Nephron (organoid): Measurements from ENCODE around the gene KAZN.

Experiments used
- H3K27ac Mint-ChIP-seq, 3 experiments: 2 replicates each; pipeline ENCODE4 v1.8.0; 2020; ENCODE audit warnings: mixed read lengths in 3 of 3, mild to moderate bottlenecking in 2 of 3, moderate library complexity in 1 of 3
- H3K27me3 Mint-ChIP-seq: 2 replicates; pipeline ENCODE4 v1.8.0; 2021; ENCODE audit warnings: low read depth, mild to moderate bottlenecking, moderate library complexity, mixed read lengths
- H3K36me3 Mint-ChIP-seq: 2 replicates; pipeline ENCODE4 v1.8.0; 2020; ENCODE audit warnings: low read depth, mixed read lengths
- H3K4me1 Mint-ChIP-seq: 2 replicates; pipeline ENCODE4 v1.8.0; 2020; ENCODE audit warnings: mixed read lengths
- H3K4me3 Mint-ChIP-seq, 3 experiments: 2 replicates each; pipeline ENCODE4 v1.8.0; 2020; ENCODE audit warnings: mild to moderate bottlenecking in 3 of 3, mixed read lengths in 3 of 3, moderate library complexity in 2 of 3
- H3K9me3 Mint-ChIP-seq: 2 replicates; pipeline ENCODE4 v1.8.0; 2020; ENCODE audit warnings: mixed read lengths
- TF ChIP-seq, protein P1 (sequence below), 3 experiments: fragments of 200-600 bp; sonication (generic); IDR thresholded peaks; one replicate each; pipeline ENCODE4 v1.5.0; 2021; ENCODE audit warnings: antibody characterized with exemption in 3 of 3; ENCODE audit not compliant: unreplicated experiment in 3 of 3

KAZN gene

DNA sequence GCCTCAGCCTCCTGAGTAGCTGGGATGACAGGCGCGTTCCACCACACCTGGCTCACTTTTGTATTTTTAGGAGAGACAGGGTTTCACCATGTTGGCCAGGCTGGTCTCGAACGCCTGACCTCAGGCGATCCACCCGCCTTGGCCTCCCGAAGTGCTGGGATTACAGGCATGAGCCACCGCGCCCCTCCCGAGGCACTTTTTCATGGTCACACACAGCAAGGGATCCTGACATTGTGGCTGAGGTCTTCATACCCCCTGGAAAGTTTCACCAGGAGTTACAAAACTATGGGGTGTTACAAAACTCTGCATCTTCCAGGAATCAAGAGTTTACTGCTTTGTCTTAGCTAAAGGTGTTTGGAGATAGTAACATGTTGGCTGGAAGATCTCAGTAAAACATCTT is 320.8 kb downstream of the KAZN start:
- Mint-ChIP-seq H3K27ac (no peak overlapping the region), H3K4me1 (peaks cover 6% of the 10 kb centered on the region), H3K4me3 (no peak overlapping the region), H3K27me3 (peaks cover 3% of the 10 kb centered on the region), H3K9me3 (no peaks in the 10 kb centered on the region), H3K36me3 (no peaks in the 10 kb centered on the region)
- TF ChIP-seq, protein P1, sequence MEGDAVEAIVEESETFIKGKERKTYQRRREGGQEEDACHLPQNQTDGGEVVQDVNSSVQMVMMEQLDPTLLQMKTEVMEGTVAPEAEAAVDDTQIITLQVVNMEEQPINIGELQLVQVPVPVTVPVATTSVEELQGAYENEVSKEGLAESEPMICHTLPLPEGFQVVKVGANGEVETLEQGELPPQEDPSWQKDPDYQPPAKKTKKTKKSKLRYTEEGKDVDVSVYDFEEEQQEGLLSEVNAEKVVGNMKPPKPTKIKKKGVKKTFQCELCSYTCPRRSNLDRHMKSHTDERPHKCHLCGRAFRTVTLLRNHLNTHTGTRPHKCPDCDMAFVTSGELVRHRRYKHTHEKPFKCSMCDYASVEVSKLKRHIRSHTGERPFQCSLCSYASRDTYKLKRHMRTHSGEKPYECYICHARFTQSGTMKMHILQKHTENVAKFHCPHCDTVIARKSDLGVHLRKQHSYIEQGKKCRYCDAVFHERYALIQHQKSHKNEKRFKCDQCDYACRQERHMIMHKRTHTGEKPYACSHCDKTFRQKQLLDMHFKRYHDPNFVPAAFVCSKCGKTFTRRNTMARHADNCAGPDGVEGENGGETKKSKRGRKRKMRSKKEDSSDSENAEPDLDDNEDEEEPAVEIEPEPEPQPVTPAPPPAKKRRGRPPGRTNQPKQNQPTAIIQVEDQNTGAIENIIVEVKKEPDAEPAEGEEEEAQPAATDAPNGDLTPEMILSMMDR (IDR thresholded peaks at IDR 0.05; ENCODE audit: unreplicated experiment in 3 of 3): no peak

DNA sequence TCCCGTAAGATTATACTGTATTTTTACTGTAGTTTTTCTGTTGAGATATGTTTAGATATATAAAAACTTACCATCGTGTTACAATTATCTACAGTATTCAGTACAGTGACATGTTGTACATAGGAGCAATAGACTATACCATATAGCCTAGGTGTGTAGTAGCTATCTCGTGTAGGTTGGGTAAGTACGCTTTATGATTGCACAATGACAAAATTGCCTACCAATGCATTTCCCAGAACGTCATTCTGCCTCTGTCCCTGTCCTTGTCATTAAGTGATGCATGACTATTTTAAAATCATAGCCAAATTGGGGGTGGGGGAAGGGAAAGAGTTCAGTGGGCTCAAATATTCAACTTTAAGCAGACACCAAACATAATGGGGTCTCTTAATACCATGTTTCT is 321.3 kb downstream of the KAZN start:
- no peak overlapping the region for H3K27ac Mint-ChIP-seq
- H3K9me3 Mint-ChIP-seq: no peaks in the 10 kb centered on the region
- H3K27me3 Mint-ChIP-seq: peaks cover 3% of the 10 kb centered on the region
- no peak overlapping the region for H3K4me3 Mint-ChIP-seq
- H3K4me1 Mint-ChIP-seq: peaks cover 6% of the 10 kb centered on the region
- H3K36me3 Mint-ChIP-seq: no peaks in the 10 kb centered on the region
- TF ChIP-seq, protein P1 (IDR thresholded peaks at IDR 0.05; ENCODE audit: unreplicated experiment in 3 of 3): no peak

DNA sequence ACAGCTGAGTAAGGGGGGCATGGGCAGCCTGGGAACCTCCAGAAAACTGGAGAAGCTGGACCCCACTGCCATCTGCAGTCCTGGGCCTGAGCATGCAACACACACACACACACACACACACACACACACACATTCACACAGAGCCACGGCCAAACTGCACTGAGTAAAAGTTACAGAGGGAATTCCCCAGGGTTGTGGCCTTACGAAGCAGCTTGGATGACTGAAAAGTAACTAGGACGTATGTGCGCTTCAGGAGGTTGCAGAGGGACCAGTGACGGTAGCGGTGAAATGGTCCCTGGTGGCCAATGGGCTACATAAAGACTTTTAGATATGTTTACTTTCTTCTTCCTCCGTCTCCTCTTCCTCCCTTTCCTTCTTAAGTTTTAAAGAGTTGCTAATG is 322.6 kb downstream of the KAZN start:
- Mint-ChIP-seq H3K9me3 (no peaks in the 10 kb centered on the region), H3K36me3 (no peaks in the 10 kb centered on the region), H3K27me3 (peaks cover 3% of the 10 kb centered on the region), H3K4me1 (peaks cover 19% of the 10 kb centered on the region), H3K27ac (peak overlapping the region in 2 of 3 experiments; percentile 15 to 39), H3K4me3 (no peak overlapping the region)
- TF ChIP-seq, protein P1 (IDR thresholded peaks at IDR 0.05; ENCODE audit: unreplicated experiment in 3 of 3): no peak

DNA sequence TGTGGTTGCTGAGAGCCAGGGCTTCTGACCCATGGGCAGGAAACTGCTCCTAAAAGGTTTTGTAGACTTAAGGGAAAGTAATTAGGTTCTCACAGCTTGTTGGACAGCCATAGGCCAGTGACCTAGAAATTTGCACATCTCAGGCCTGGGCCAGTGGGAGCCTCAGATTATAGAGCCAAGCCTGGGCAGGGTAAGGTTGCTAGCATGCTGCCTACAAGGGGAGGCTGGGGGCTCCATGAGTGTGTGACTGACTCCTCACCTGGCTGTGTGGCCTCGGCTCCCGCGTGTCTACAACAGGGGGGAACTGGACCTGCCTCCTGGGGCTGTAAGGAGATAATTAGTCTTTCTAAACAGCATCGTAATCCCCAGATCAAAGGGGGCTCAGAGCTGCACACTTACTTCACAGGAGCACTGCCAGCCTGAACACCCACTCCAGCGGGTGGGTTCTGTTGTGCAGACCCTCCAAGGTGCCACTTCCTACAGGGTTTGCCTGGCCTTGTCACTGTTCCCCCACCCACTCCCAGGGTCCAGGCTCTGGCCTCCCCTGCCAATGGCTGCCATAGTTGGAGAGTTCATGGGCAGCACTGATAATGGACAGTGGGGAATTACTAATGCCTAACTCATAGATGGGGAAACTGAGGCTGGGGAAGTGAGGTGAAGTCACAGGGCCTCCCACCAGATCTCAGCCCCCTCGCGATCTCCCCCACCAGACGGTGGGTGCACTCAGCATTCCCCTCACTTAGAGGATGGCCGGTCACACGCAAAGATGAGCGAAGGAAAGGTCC is 324.6 kb downstream of the KAZN start:
- H3K27me3 Mint-ChIP-seq: peaks cover 7% of the 10 kb centered on the region
- TF ChIP-seq, protein P1 (IDR thresholded peaks at IDR 0.05; ENCODE audit: unreplicated experiment in 3 of 3): no peak
- H3K4me3 Mint-ChIP-seq: peak overlapping the region; percentile 78 to 85 (median 85)
- no peaks in the 10 kb centered on the region for H3K9me3 Mint-ChIP-seq
- no peaks in the 10 kb centered on the region for H3K36me3 Mint-ChIP-seq
- peaks cover 39% of the 10 kb centered on the region for H3K4me1 Mint-ChIP-seq
- peak overlapping the region in 2 of 3 experiments; percentile 55 for H3K27ac Mint-ChIP-seq

DNA sequence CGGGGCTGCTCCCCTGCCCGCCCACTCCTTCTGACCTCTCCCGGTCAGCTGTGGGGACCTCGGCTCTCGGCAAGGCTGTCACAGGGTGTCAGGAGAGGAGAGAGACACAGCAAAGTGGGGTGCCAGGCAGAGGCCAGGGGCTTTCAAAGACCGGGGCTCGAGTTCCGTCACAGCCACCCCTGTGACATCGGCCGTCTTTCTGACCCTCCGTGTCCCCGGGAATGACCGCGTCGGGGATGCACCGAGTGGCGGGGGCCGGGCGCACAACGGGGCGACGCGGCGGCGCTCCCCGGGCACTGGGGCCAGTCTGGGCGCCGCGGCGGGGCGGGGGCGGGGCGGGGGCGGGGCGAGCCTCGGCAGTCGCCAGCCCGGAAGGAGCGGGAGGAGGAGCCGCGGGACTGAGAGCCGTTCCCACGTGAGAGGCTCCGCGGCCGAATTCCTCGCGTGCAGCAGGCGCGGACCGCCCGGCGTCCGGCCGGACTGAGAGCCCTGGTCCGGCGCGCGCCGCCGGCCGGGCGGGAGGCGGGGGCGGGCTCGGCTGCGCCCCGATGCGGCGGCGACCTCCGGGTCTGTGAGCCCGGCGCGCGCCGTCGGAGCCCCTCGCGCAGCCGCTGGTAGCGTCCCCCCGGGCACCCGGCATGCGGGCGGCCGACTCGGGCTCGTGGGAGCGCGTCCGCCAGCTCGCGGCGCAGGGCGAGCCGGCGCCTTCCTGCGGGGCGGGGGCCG is 325.4 kb downstream of the KAZN start:
- peak overlapping the region; percentile 78 to 85 (median 85) for H3K4me3 Mint-ChIP-seq
- H3K27me3 Mint-ChIP-seq: peaks cover 7% of the 10 kb centered on the region
- peaks cover 46% of the 10 kb centered on the region for H3K4me1 Mint-ChIP-seq
- H3K27ac Mint-ChIP-seq: peak overlapping the region in 1 of 3 experiments; percentile 55
- no peaks in the 10 kb centered on the region for H3K9me3 Mint-ChIP-seq
- TF ChIP-seq, protein P1 (IDR thresholded peaks at IDR 0.05; ENCODE audit: unreplicated experiment in 3 of 3): no peak
- H3K36me3 Mint-ChIP-seq: no peaks in the 10 kb centered on the region
